SIG-M5 (cell line): ENCODE data around the gene ZFP36.
A peak's percentile ranks its signal among the peaks of the same experiment; 100 is the strongest.

Experiments used
- DNase-seq: peaks from one replicate; lab custom pipeline; 2025; lab: John Stamatoyannopoulos, UW

The ZFP36 gene

GRCh38 chr19:39405958-39406655, 540 bp upstream of the ZFP36 start:
- no peak for DNase-seq

GRCh38 chr19:39407410-39407659, 688 bp downstream of the ZFP36 start:
- no peak for DNase-seq

- DNase-seq = no peak
Observed at GRCh38 chr19:39407660-39408391, 1.2 kb downstream of the ZFP36 start.

- DNase-seq = no peak
Observed at GRCh38 chr19:39408392-39409207, 2.0 kb downstream of the ZFP36 start.

DNA sequence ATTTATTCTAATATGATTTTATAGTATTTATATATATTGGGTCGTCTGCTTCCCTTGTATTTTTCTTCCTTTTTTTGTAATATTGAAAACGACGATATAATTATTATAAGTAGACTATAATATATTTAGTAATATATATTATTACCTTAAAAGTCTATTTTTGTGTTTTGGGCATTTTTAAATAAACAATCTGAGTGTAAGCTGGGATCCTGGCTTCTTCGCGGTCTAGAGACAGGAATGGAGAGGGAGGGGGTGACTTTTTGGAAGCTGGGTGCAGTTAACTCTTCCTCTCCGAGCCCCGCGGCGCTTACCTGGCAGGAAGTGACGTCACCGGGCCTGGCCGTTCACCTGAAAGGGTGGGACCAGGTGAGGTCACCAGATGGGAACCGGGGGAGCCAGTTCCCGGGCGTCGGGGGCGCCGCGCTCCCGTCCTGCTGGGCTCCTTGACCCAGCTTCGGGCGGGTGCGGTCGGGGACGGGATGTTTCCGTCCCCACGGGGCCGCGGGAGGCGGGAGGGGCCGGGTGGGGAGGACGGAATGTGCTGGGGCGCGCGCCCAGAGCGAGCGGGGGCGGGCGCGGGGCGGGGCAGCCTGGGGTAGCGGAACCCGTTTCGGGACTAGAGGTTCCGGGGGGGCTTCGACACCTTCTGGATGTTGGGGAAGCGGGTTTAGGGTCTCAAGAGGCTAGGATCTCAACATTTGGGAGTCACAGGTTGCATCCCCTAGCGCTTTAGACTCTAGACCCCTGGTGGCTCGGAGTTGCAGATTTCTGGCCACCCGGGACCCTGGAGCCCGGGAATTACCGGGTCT, 2.8 kb downstream of the ZFP36 start:
- no peak for DNase-seq

DNA sequence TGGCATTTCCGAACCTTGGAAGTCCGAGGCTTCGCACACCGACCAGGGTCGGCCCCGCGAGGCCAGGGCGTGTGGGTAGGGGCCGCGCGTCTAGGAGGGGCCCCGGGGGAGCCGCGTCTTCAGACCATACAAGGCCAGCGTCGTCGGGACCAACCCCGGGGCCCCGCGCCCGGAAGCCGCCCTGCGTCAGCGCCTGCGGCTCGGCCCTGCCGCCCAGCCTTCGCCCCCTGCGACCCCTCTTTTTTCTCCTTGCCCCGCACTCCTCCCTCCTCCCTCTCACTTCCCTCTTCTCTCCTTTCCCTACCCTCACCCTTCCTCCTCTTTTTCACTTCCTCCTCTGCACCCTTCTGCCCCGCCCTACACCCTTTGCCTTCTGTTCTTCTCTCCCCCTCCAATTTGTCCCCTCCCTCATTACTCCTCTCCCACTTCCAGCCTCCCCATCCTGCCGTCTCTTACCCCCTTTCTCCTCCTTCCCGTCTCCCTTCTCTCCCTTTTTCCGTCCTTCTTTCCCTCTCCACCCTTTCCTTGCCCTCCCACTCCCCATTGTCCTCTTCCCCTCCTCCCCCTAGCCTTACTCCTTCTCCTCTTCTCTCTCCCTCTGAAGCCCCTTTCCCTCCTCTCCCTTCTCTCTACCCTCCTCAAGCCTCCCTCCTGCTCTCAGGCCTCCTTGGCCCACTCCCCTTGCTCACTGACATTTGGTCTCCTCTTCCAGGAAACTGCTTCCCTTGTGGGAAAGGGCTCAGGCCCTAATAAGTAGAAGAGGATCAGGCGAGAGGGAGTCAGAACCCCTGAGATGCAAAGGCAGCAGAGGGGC, 3.6 kb downstream of the ZFP36 start:
- peak; percentile 36 for DNase-seq

GRCh38 chr19:39410831-39411080, 4.1 kb downstream of the ZFP36 start:
- no peak for DNase-seq

DNA sequence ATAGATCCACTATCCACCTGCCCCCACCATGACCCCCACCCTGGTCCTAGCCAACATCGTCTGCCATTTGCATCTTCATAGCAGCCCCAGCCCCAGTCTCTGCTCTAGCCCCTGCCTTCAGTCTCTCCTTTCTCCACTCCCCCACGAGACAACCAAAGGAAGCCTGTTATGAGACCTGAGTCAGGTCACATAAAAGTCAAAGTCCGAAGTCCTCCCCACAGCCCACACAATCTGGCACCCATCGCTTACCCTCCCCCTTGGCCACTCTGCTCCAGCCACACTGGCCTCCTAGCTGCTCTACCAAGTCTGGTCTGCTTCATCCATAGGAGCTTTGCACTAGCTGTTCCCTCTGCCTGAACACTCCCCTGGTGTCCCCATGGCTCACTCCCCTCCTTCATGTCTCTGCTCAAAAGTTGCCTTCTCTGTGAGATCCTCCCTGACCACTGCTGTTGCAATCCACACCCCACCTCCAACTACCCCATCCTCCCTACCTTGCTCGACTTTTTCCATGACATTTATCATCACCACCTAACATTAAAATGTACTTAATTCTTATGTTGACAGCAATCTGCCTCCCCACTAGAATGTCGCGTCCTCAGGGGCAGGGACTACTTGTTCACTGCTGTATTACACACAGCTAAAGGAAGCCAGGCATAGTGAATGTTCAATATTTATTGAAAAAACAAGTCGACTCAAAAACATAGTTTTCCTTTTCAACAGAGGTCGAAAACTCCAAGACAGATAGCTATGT, 4.6 kb downstream of the ZFP36 start:
- DNase-seq = no peak

- peak; percentile 22 for DNase-seq
Observed at GRCh38 chr19:39411832-39412099, 5.1 kb downstream of the ZFP36 start.

DNA sequence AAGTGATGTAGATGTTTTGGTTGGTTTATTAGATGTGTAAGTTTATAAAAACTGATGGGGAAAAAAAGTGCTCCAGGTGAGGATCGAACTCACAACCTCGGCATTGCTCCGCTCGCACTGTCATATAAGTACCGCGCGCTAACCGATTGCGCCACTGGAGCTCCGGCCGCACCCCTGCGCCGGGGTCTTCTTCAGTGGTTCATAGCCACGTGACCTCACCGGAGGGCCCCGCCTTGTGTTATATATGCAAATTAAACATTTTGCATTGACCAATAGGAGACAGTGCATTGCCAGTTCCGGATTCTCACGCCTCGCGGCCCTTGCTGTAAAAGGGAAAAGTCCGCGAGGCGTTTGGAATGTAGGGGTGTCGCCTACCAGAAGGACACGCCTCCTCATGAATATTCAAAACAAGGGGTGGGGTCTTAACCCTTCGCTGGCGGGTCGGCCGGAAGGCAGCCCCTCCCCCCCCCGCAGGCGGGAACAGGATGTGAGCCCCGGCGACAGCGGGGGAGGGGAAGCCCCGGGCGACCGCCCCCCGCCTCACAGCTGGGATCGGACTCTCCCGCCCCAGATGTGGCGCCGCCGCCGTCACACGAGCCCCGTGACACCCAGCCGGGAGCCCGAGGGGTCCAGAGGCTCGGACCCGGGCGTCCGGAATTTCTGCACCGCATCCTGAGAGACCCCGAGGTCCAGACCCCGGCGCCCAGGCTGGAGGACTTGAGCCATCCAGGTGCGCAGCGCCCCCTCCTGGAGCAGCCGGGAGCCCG, 5.6 kb downstream of the ZFP36 start, which contains the start of gene PLEKHG2:
Gene PLEKHG2, plus strand, starts transcription at position 570 of the 767 bp plus-strand sequence. CDS start 1,418 bp downstream, outside the sequence.
- peak; percentile 94 for DNase-seq

GRCh38 chr19:39412867-39413271, 6.2 kb downstream of the ZFP36 start:
- DNase-seq = no peak

DNA sequence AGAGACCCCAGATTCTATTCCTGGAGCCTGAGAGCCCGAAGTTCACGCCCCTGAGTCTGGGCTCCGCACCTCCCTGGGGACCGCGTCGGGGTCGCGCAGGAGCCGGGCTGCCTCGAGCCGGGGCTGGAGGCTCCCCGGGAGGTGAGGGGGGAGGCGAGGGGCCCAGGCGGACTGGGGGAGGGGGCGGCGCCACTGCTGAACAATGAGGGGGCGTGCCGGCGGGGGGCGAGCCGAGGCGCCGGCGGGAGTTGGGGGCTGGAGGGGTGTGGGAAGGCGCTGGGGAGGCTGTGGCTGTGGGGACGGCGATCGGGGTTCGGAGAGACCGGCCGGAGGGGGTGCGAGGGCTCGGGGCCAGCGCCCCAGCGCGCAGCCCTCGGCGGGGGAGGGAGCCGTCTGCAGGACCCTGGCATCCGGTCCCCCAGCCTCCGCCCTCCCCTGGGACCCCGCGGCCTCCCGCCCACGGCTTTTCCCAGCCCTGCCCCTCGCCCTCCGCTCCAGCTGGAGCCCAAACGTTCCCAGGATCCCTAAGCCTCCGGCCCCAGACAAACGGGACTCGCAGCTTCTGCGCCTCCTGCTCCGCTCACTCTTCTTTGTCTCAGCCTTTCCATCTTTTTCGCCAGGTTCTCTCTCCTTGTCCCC, 6.7 kb downstream of the ZFP36 start:
- no peak for DNase-seq

DNA sequence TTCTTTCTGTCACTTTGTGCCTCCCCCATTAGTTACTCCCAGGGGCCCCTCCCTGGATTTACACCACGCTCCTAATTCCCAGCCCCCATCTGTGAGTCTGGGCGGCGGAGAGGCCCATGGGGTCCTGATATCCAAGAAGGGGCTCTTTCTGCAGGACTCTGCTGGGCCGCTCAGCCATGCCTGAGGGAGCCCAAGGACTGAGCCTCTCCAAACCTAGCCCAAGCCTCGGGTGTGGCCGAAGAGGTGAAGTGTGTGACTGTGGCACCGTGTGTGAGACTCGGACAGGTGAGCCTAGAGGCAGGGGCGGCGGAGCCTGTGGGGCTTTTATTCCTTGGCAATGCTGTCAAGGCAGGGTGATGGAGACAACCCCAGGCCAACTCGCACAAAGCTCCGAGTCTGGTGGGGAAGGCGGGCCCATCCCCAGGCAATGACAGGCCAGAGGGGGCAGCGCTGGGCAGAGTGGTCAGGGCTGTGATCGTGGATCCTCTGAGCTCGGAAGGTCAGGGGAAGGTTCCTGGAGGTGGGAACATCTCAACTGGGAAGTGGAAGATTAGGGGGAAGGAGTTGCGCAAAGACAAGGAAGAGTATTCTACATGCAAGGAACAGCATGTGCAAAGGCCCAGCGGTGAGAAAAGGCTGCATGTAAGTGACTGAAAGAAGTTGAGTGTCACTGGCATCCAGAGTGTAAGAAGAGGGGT, 7.4 kb downstream of the ZFP36 start:
- no peak for DNase-seq

- no peak for DNase-seq
Observed at GRCh38 chr19:39415111-39416046, 8.7 kb downstream of the ZFP36 start.

DNA sequence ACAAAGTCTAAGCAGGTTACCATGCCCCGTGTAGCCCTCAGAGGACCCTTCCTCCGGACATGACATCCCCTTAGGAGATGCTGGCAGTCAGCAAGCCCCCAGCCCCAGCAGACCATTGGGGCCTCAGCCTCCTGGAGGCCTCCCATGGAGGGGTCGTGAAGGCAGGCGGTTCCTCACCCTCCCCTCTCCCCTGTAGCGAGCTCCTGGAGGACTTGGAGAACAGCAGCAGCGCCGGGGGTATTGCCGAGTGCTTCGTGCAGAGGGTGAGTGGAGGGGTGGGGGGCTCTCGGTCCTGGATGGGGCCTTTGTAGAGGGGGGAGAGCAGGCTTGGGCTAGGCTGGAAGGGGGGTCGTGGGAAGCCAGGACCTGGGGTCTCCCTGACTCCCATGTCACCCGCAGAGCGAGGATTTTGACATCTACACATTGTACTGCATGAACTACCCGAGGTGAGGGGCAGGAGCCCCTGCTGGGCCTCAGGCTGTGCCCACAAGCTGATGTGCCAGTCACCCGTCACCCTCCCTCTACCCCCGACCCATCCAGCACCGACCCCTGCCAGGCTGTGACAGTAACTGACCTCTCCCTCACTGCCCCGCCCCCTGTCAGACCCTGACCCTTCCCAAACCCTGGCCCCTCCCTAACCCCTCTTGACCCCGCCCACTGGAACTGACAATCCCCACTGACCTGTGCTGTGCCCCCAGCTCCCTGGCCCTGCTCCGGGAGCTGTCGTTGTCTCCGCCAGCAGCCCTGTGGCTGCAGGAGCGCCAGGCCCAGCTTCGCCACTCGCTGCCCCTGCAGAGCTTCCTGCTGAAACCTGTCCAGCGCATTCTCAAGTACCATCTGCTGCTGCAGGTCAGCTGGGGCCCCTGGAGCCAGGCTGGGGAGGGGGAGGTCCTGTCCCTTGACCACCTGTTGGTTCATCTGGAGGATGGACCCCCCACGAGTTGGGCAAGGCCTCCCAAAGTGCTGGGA, 9.8 kb downstream of the ZFP36 start:
- no peak for DNase-seq

- DNase-seq = no peak
Observed at GRCh38 chr19:39417463-39418181, 11.0 kb downstream of the ZFP36 start.
